Right ventricle myocardium superior (tissue), 1 donor: ENCODE results near the gene TAS2R60. TPM values are rescaled to one million over a fixed set of nuclear protein-coding genes. Genes with fewer than 3 reads are reported as not detected.
"Not testable (repeated sequence)": the region's sequence is repeated elsewhere in the genome, so short reads cannot be mapped to it uniquely, and the experiment has no call there.

Experiments used
- ATAC-seq: fragments of 200-7000 bp; cut with Tn5 transposase; one replicate; pipeline ENCODE4 v1.9.1; 2020; ENCODE audit warnings: mild to moderate bottlenecking; ENCODE audit not compliant: poor library complexity
- DNase-seq: peaks from one replicate; pipeline ENCODE4 v3.0.0-alpha.2; 2020
- intact Hi-C: fragments of 100-400 bp; cut with DNase I; formaldehyde crosslinking; loops from one replicate; pipeline ENCODE4 v1.11.2; 2022
- total RNA-seq: library from RNA; stranded (reverse); fragmentation: NEBNext Ultra II Directional; extraction: Animal tissue kit (Norgen Biotek cat#: 25700); gene quantifications from one replicate; pipeline ENCODE4 v1.2.1, GENCODE V29; 2021
- donor health status: DM: no; HTN: yes; CAD: no; lungs with severe emphysema.

Gene TAS2R60
- total RNA-seq, 1 donor from 2014 or later, result not detected

DNA sequence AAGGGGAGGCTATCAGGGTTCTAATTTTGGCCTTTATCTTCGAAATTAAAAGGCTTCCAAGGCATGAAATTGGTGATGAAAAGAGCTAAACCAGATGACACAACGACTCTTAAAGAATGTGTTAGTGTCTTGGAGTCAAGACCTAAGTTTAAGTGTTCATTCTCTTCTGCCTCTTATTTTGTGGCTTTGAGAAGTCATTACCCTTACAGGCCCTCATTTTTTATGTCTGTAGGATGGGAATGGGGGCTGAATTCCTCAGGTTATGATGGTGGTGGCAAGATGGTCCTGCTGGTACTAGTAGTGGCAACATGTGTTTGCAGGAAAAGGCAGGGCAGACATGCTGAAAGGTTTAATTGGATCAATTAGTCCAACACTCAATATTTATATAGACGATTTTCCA, 15.4 kb downstream of the TAS2R60 start:
- DNase-seq, result no peak
- ATAC-seq, result no peak
- intact Hi-C loops, result no loop called here

DNA sequence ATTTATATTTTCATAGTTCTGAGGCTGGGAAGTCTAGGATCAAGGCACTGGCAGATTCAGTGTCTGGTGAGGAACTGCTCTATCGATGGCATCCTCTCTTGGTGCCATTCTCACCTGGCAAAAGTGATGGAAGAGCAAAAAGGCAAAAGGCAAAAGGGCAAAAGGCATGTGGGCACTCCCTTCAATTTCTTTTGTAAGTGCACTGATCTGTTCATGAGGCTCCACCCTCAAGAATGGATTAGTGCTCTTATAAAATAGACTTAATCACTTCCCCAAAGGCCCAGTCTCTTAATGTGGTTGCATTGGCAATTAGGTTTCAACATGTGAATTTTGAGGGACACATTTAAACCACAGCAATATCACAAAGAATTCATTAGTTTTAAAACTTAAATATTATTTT, 16.1 kb downstream of the TAS2R60 start:
- ATAC-seq, result no peak
- DNase-seq, result no peak
- intact Hi-C loops, result no loop called here

DNA sequence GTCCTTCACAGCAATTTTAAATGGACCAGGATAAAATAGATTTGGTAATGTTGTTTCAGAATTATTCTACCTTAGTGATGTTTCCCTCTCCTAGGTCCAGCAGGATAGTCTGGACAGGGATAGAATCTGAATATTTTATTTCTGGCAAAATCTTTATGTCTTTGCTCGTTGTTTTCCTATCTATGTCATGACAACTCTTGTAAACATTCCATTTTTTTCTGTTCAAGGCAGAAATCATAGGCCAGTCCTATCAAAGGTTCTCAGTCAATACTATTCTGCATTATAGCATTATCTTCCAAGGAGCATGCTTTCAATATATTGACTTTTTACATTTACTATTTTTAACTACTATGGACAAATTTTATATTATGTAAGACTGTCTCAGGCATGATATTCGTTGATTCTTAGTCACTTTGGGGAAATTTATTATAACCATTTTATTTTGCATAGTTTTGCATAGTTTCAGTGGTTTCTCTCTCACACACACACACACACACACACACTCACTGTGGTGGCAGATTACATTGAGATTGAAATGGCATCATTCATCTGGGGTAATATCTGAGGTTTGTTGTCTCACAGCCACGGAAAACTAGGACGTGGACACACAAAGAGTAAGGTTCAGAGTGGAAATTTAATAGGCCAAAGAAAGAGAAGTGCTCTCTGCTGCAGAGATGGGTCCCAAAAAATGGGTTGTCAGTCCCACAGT, 17.2 kb downstream of the TAS2R60 start:
- no peak for ATAC-seq
- intact Hi-C loops, result no loop called here
- no peak for DNase-seq

DNA sequence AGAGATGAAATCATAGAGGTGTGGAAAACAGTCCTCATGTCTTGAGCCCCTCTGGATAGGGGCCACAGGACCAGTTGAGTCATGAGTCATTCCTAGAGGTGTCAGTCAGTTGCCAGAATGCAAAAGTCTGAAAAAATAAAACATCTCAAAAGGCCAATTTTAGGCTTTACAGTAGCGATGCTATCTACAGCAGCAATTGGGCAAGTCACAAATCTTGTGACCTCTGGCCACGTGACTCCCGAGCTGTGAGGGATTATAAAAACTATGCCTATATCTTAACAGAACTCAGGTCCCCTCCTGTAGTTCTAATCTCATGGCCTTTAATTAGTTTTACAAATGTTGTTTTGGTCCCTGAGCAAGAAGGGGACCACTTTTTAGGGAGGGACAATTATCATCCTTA, 18.8 kb downstream of the TAS2R60 start:
- intact Hi-C loops, result no loop called here
- ATAC-seq, result no peak
- DNase-seq, result no peak

DNA sequence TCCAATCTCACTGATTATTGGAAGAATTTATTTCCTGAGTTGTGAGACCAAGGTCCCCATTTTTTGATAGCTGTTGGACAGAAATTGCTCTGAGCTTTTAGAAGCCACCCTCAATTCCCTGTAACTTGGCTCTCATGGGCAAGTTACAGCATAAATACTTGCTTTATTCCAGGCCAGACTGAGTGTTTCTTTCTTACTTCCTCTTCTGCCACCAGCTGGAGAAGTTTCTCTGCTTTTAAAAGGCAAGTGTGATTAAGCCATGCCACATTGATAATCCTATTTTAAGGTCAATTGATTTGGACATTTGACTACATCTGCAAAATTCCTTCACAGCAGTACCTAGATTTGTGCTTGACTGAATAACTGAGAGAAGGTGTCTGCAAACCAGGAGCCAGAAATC, 20.3 kb downstream of the TAS2R60 start:
- no peak for ATAC-seq
- intact Hi-C loops, result no loop called here
- DNase-seq, result no peak

DNA sequence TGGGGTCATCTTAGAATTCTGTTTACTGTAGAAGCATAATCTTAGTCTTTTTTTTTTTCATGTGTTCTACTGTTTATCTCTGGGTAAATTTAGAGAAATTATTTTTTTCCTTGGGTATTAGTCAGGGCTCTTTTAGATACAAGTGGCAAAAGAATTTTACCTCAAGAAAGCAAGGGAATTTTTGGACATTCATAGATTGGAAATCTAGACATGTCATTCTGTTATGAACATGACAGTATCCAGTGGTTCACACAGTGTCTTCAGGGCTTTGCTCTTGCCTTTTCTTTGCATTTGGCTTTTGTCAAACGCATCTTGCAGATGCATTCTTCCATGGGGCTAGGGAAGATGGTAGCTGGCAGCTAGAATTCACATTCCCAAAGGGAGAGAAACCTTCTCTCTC, 20.7 kb downstream of the TAS2R60 start:
- intact Hi-C loops, result no loop called here
- no peak for ATAC-seq
- DNase-seq, result no peak

DNA sequence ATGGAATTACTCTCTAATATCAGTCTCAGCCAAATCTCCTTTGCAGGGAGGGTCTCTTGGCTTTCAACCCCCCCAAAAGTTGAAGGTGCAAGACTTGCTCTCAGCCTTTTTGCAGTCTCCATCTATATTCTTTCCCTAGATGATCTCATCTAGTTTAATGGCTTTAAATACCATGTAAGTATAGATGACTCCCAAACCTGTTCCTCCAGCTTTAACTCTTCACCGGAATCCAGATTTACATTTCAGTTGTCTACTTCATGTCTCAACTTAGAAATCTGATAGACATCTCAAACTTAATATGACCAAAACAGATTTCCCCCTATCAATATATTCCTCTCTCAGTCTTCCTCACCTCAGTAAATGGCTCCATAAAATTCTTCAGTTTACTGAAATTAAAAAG, 24.5 kb downstream of the TAS2R60 start:
- intact Hi-C loops, result no loop called here
- DNase-seq (no peak), ATAC-seq (no peak)

DNA sequence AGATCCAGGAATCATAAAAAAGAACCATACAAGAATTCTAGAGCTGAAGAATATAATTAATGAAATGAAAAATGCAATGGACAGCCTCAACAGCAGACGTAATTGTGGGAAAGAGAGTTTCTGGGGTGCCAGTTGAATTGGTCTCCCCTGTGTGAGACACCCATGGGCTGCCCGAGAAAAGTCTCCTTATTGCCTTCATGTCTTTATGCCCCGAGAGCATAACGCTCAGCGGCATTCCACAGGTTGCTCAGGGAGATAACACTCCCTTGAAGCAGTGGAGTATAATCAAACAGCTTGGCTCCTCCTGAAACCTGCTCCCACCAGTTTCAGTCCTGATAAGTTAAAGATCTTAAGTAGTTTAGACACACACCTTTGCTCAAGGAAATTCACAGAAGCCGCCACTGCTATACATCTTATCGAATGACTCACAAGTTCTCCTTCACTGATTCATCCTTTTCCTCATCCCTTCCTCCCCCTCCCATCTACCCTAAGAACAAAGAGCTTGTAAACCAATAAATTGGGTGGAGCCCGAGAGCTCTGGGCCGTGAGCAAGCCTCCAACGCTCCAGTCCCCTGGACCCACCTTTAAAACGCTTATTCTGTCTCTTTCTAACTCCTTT, 28.9 kb downstream of the TAS2R60 start:
- DNase-seq, intact Hi-C loops, ATAC-seq: not testable (repeated sequence)

DNA sequence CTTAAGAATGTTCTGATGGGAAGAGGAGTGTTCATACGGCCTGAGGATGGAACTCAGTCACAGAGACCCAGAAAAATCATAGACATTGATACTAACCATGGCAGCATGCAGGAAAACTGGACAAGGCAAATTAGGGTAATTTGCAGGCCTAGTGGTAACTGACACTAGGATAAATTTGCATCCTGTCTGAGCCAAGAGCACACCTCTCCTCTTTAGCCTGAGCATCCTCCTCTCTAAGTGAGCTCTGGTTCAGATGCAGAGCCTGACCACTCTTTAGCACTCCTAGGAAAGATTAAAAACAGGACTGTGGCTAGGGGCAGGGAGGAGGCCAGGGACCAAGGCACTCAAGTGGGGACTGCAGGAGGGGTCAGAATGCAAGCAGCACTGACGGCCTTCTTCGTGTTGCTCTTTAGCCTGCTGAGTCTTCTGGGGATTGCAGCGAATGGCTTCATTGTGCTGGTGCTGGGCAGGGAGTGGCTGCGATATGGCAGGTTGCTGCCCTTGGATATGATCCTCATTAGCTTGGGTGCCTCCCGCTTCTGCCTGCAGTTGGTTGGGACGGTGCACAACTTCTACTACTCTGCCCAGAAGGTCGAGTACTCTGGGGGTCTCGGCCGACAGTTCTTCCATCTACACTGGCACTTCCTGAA, 34.4 kb downstream of the TAS2R60 start, which contains the start of gene TAS2R41:
TSS of gene TAS2R41 (plus strand) at position 373 of the 650 bp plus-strand sequence. CDS start at position 373, 0 bp downstream.
- intact Hi-C loops, result no loop called here
- ATAC-seq (no peak), DNase-seq (no peak)

DNA sequence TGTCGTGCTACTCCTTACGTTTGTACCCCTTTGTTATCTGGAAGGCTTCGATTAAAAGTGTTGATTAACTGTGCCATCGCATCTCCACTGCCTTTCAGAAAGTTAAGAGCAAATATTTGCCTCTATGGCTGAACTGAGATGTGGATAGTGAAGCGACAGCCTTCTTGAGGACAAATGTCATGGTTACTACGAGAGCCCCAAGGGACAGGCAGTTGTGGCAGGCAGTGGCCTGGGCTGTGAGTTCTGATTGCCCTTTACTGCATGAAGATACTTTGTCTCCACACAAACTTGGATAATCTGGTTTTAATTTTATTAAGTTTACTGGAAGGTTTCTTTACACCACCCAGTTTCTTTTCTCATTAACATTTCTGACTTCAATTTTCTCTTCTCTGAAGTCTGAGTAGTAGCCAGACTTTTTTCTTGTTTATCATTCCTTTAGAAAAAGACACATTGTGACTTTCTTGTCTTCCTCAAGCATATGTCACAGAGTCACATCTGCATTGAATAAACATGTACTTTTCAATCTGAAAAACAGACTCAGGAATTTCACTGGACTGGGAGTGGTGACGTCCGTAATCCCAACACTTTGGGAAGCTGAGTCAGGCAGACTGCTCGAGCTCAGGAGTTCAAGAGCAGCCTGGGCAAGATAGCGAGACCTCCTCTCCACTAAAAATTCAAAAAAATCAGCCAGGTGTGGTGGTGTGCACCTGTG, 36.0 kb downstream of the TAS2R60 start:
- ATAC-seq, result no peak
- intact Hi-C loops, result no loop called here
- no peak for DNase-seq

DNA sequence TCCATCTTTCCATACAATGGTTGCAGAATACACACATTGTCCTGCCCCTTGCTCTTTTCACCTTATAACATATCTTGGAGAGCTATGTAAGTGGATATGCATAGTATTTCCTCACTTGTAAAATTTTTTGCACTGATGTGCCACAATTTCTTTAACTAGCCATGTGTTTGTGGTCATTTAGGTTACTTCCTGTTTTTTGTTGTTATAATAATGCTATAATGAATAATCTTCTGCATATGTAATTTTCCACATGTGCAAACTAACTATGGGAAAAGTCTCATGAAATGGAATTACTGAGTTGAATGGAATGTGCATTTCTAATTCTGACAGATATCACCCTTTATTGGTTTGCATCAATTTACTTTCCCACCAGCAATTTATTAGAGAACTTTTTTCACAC, 37.2 kb downstream of the TAS2R60 start:
- intact Hi-C loops, result no loop called here
- ATAC-seq, result no peak
- no peak for DNase-seq

DNA sequence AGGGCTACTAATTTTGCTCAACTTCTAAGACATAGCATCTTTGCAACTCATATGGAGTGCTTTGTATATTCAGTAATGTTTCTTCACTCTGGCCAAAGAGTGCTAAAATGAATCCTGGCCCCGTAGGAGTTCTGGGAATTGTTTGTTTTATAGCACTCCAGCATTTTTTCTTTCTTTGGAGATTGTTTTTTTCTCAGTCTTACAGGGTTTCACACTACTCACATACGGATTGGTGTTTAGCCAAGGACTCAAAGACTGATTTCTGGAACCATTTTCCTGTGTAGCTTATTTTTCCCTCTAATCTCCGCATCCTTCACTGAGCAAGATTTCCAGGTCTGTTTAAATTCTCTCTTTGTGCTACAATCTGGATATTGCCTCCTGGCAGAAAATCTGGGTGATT, 40.9 kb downstream of the TAS2R60 start:
- intact Hi-C loops, result no loop called here
- ATAC-seq (peak; percentile 17), DNase-seq (no peak)

DNA sequence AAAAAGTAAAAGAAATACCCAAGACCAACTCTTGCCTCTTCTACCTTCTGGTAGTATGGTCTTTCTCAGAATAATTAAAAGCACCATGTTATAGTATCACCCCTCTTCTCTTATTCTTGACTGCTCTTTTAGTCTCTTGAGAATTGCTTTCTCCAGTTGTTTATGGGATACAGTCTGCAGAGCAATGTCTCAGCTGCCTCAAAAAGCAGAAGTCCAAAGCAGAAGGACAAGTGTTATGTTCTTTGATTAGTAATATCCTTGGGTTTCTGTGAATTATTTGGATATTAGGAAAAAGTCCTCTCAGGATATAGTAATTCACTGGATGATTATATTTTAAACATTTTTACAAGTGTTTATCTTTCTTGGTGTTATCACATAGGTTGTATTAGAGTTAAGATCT, 41.8 kb downstream of the TAS2R60 start:
- intact Hi-C loops, result no loop called here
- ATAC-seq (peak; percentile 42), DNase-seq (no peak)

DNA sequence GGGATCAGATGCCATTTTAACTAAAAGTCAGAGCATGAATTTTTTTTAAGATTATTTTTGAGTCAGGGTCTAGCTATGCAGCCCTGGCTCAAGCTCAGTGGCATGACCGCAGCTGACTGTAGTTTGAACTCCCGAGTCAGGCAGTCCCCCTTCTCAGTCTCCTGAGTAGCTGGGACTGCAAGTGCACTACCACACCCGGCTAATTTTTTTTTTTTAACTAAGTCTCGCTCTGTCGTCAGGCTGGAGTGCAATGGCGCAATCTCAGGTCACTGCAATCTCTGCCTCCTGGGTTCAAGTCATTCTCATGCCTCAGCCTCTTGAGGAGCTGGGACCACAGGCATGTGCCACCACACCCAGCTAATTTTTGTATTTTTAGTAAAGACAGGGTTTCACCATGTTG, 42.2 kb downstream of the TAS2R60 start:
- ATAC-seq, result peak; percentile 11
- peak; percentile 43 for DNase-seq
- intact Hi-C loops, result no loop called here

DNA sequence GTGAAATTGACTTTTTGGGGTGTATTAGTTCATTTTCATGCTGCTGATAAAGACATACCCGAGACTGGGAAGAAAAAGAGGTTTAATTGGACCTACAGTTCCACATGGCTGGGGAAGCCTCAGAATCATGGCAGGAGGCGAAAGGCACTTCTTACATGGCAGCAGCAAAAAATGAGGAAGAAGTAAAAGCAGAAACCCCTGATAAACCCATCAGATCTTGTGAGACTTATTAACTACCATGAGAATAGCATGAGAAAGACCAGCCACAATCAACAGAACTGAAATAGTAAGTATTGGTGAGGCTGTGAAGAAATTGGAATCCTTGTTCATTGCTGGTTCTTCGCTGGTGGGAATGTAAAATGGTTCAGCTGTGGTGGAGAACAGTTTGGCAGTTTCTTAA, 43.0 kb downstream of the TAS2R60 start:
- DNase-seq, ATAC-seq, intact Hi-C loops: not testable (repeated sequence)

DNA sequence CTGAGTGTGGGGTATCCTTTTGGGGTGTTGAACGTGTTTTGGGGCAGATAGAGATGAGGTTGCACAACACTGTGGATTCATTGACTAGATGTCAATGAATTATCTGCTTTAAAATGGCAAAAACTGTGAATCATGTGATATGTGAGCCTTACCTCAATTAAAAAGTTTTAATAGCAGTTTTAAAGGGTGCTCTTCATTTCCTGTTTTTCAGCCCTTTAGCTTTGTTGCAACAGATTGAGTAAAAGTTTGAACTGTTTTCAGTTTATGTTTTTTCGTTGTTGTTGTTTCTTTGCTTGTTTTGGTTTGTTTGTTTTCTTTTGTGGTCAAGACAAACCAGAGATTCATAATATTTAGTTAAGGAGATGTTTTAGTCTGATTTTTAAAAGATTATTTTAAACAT, 43.8 kb downstream of the TAS2R60 start:
- no peak for ATAC-seq
- intact Hi-C loops, result no loop called here
- DNase-seq, result no peak

DNA sequence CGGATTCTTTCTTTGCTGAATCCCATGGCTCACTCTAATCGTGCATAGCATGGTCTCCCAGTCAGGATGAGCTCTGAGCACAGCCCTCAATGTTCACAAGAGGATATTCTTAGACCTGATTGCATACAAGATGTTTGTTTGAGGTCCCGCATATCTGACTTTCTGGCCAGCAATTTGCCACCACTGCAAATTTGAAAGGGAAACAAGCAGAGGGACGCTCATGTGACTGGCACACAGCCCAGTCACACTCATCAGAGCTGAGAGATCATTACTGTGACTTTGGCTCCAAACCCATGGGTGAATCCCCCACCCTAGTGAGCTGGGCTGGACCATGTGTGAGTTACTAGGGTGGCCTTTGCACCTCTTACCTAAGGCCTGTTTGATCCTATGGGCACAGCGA, 44.3 kb downstream of the TAS2R60 start:
- intact Hi-C loops, result no loop called here
- ATAC-seq (peak; percentile 78), DNase-seq (peak; percentile 71)

DNA sequence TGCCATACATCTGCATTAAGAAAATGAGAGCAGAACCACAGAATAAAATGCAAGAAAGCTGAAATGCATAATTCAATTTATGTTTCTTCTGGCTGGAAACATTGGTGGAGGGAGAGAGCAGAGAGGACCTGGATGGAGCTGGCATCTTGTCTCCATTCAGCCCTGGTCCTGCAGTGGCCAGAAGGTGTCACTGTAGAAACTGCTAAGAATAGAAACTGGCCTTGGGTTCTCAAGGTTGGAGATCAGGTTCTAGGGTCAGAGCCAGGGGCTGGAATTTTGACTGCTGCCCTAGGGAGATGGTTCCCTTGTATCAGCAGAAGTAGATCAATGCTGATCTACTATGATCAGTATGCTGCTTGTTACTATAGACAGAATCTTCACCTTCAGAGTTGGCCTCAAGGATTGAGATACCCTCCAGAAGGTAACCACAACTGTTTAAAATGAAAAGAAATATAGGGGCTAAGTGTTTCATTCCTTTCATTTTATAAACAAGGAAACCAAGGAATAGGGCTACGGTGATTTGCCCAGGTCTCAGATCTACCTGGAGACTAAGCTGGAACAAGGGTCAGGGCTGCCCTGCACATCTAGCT, 47.6 kb downstream of the TAS2R60 start:
- peak; percentile 61 for ATAC-seq

DNA sequence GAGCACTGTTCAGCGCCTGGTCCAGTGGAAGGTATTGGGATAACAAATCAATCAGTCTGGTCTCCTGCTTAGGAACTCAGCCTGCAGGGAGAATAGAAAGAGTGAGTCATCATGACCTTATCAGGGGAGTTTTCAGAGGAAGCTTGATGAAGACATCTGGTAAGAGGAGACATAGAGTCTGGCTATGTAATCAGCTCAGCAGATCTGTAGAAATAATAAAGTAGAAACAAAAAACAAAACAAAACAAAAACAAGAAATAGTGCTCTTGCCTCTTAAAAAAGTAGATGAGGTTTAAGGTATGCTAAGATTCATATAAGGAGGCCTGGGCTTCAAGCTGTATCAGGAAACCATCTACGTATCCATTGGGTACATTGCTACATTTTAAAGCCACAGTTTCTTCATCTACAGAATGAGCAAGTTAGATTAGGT, 48.8 kb downstream of the TAS2R60 start:
- ATAC-seq (no peak), DNase-seq (no peak)
- intact Hi-C loops, result no loop called here

More for the DNA sequence above, 47.6 kb downstream of the TAS2R60 start:
- DNase-seq, result no peak
- intact Hi-C loops, result no loop called here
